ENCODE results near the gene IP6K1. TPM values are rescaled to one million over a fixed set of nuclear protein-coding genes. Genes with fewer than 3 reads are reported as not detected.

Gene IP6K1
- total RNA-seq, 2 experiments from 2014 or later: 18.3 to 20.3 TPM

GRCh38 chr3:49804141-49805041 lies 18.0 kb upstream of the IP6K1 start:
- intact Hi-C loops (cut with micrococcal nuclease): no loop called here
- peak overlapping the region; percentile 82 for H3K4me3 Mint-ChIP-seq
- no peaks in the 10 kb centered on the region for H3K36me3 Mint-ChIP-seq (ENCODE audit: low read depth)
- H3K9me3 Mint-ChIP-seq: no peaks in the 10 kb centered on the region
- CTCF ChIA-PET: interaction anchor here (0.5 to 11.0 kb wide), 7 partner anchors 8 to 289 kb away, joined by 4 to 165 read pairs (median 8); partner anchors contain the start of gene UBA7
- peaks cover 2% of the 10 kb centered on the region for H3K27me3 Mint-ChIP-seq (ENCODE audit: low read depth)
- H3K4me1 Mint-ChIP-seq (ENCODE audit: low read depth): peaks cover 49% of the 10 kb centered on the region
- no peak overlapping the region for H3K27ac Mint-ChIP-seq
- DNase-seq: no peak

- intact Hi-C loops (cut with micrococcal nuclease): loop anchor here (1.0 to 2.0 kb wide), 4 partner anchors 10 to 285 kb away; partner anchors contain the start of genes RBM5, RBM6 and UBA7
- Mint-ChIP-seq H3K4me3 (peak overlapping the region; percentile 82), H3K9me3 (no peaks in the 10 kb centered on the region), H3K36me3 (ENCODE audit: low read depth) (no peaks in the 10 kb centered on the region), H3K27ac (no peak overlapping the region), H3K4me1 (ENCODE audit: low read depth) (peaks cover 48% of the 10 kb centered on the region), H3K27me3 (ENCODE audit: low read depth) (peaks cover 2% of the 10 kb centered on the region)
- CTCF ChIA-PET: interaction anchor here (1.2 to 11.0 kb wide), 9 partner anchors 9 to 105 kb away, joined by 3 to 165 read pairs (median 8); partner anchors contain the start of gene UBA7
- peak; percentile 44 for DNase-seq
Measured at GRCh38 chr3:49803465-49804140, 17.3 kb upstream of the IP6K1 start.

DNA sequence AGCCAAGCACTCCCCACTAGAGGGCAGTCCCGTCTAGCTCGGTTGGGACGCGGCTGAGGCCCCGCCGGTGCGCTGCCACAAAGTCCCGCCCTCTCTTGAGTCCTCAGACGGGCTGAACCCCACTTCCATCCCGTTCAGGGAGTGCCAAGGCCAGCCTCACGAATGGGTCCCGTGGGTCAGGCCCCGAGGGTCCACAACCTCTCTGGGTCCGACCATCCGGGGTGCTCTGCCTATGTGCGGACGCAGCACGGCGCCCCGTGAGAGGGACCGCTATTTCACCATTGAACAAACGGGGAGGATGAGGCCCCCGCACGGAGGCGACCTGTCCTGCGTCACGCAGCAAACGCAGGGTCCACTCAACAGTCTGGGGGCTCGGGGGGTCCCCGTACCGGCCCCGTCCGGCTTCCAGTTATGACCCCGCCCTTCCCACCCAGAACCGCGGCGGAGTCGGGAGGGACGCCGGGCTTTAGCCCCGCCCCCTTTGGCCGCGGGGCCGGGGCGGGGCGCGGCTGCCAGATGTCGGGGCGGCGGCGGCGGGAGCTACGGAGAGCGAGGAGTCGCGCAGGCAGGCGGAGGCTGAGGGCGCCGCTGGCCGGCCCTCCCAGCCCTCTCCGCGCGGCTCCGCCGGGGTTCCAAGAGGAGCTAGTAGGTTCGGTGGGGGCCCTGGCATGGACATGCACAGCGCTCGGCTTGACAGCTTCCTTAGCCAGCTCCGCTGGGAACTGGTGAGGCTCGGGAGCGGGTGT lies 16.6 kb upstream of the IP6K1 start, which contains the start of gene INKA1:
TSS of gene INKA1 (plus strand) at position 543 of the 746 bp plus-strand sequence. CDS start at position 675, 132 bp downstream.
- H3K4me1 Mint-ChIP-seq (ENCODE audit: low read depth): peaks cover 41% of the 10 kb centered on the region
- no peaks in the 10 kb centered on the region for H3K9me3 Mint-ChIP-seq
- DNase-seq: peak; percentile 93
- CTCF ChIA-PET: interaction anchor here (0.5 to 11.0 kb wide), 20 partner anchors 10 to 362 kb away, joined by 3 to 165 read pairs (median 6); partner anchors contain the start of genes AMIGO3 and UBA7
- H3K27ac Mint-ChIP-seq: peak within 1 kb of the TSS; percentile 54
- peaks cover 2% of the 10 kb centered on the region for H3K27me3 Mint-ChIP-seq (ENCODE audit: low read depth)
- intact Hi-C loops (cut with micrococcal nuclease): loop anchor here (1.0 to 2.0 kb wide), 7 partner anchors 10 to 423 kb away; partner anchors contain the start of genes RBM5, RBM6 and UBA7
- no peaks in the 10 kb centered on the region for H3K36me3 Mint-ChIP-seq (ENCODE audit: low read depth)
- peak within 1 kb of the TSS; percentile 82 for H3K4me3 Mint-ChIP-seq

DNA sequence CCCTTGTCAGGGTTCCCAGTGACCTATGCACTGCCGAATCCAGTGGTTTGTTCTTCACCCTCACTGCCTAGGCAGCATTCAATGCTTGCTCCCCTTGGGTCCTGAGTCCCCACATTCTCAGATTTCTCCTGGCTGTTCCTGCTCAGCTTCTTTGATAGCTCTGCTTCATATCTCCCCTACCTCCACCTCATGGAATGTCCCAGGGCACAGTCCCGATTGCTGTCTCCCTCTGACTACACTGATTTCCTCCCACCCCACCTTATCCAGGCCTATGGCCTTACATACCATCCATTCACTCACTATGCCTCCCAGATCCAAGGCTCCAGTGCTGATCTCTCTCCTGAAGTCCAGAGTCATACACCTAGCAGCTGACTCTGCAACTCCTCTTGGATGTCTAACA lies 14.8 kb upstream of the IP6K1 start:
- peaks cover 24% of the 10 kb centered on the region for H3K4me1 Mint-ChIP-seq (ENCODE audit: low read depth)
- no peak for DNase-seq
- no peaks in the 10 kb centered on the region for H3K36me3 Mint-ChIP-seq (ENCODE audit: low read depth)
- no peaks in the 10 kb centered on the region for H3K9me3 Mint-ChIP-seq
- CTCF ChIA-PET: interaction anchor here (0.8 to 11.0 kb wide), 6 partner anchors 8 to 82 kb away, joined by 3 to 165 read pairs (median 8); partner anchors contain the start of gene AMIGO3
- no peak overlapping the region for H3K4me3 Mint-ChIP-seq
- H3K27ac Mint-ChIP-seq: no peak overlapping the region
- H3K27me3 Mint-ChIP-seq (ENCODE audit: low read depth): peaks cover 2% of the 10 kb centered on the region
- intact Hi-C loops (cut with micrococcal nuclease): no loop called here

- H3K27me3 Mint-ChIP-seq (ENCODE audit: low read depth): peaks cover 2% of the 10 kb centered on the region
- no peaks in the 10 kb centered on the region for H3K36me3 Mint-ChIP-seq (ENCODE audit: low read depth)
- H3K27ac Mint-ChIP-seq: no peak within 1 kb of the TSS
- peaks cover 11% of the 10 kb centered on the region for H3K4me1 Mint-ChIP-seq (ENCODE audit: low read depth)
- intact Hi-C loops (cut with micrococcal nuclease): no loop called here
- CTCF ChIA-PET: interaction anchor here (11.0 kb wide), 1 partner anchor 38 kb away, joined by 165 read pairs; no protein-coding TSS in a partner anchor
- H3K4me3 Mint-ChIP-seq: no peak within 1 kb of the TSS
- DNase-seq: no peak
- H3K9me3 Mint-ChIP-seq: no peaks in the 10 kb centered on the region
Measured at GRCh38 chr3:49799761-49800160, 13.4 kb upstream of the IP6K1 start, which contains the start of gene CDHR4. TSS of gene CDHR4 (minus strand) at chr3:49799873. CDS start at chr3:49799812, 61 bp downstream.

- intact Hi-C loops (cut with micrococcal nuclease): no loop called here
- no peaks in the 10 kb centered on the region for H3K36me3 Mint-ChIP-seq (ENCODE audit: low read depth)
- no peak for DNase-seq
- H3K9me3 Mint-ChIP-seq: no peaks in the 10 kb centered on the region
- H3K27ac Mint-ChIP-seq: no peak overlapping the region
- no peak overlapping the region for H3K4me3 Mint-ChIP-seq
- CTCF ChIA-PET: interaction anchor here (0.6 to 11.0 kb wide), 3 partner anchors 38 to 223 kb away, joined by 3 to 165 read pairs (median 6); no protein-coding TSS in a partner anchor
- peaks cover 2% of the 10 kb centered on the region for H3K27me3 Mint-ChIP-seq (ENCODE audit: low read depth)
- H3K4me1 Mint-ChIP-seq (ENCODE audit: low read depth): peaks cover 7% of the 10 kb centered on the region
Measured at GRCh38 chr3:49799105-49799504, 12.8 kb upstream of the IP6K1 start.

- intact Hi-C loops (cut with micrococcal nuclease): no loop called here
- H3K27me3 Mint-ChIP-seq (ENCODE audit: low read depth): no peaks in the 10 kb centered on the region
- no peak overlapping the region for H3K27ac Mint-ChIP-seq
- CTCF ChIA-PET: interaction anchor here (0.6 kb wide), 1 partner anchor 194 kb away, joined by 3 read pairs; no protein-coding TSS in a partner anchor
- no peak for DNase-seq
- no peaks in the 10 kb centered on the region for H3K9me3 Mint-ChIP-seq
- no peaks in the 10 kb centered on the region for H3K36me3 Mint-ChIP-seq (ENCODE audit: low read depth)
- H3K4me3 Mint-ChIP-seq: no peak overlapping the region
- H3K4me1 Mint-ChIP-seq (ENCODE audit: low read depth): peaks cover under 1% of the 10 kb centered on the region
Measured at GRCh38 chr3:49794926-49795905, 8.9 kb upstream of the IP6K1 start.

DNA sequence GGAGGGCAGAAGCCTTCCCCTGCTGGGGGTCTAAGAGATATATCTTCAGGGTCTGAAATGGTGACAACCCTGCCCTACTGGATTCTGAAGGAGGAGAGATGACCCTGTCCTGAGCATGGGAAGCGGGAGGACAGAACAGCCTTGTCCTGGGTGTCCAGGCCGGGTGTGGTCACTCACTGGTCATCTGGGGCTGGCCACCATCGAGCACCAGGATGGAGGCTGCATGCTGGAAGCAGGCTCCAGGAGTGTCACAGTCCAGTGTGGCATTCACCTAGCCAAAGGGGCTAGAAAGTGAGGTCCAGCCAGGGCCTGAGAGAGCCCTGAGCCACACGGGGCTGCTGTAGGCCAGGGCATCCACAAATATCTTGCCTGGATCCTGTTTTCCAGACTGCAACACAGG lies 8.1 kb upstream of the IP6K1 start:
- CTCF ChIA-PET: interaction anchor here (2.4 kb wide), 1 partner anchor 7 kb away, joined by 8 read pairs; no protein-coding TSS in a partner anchor
- peaks cover 4% of the 10 kb centered on the region for H3K4me1 Mint-ChIP-seq (ENCODE audit: low read depth)

GRCh38 chr3:49793486-49794085 lies 7.2 kb upstream of the IP6K1 start:
- H3K27me3 Mint-ChIP-seq (ENCODE audit: low read depth): no peaks in the 10 kb centered on the region
- intact Hi-C loops (cut with micrococcal nuclease): no loop called here
- H3K27ac Mint-ChIP-seq: no peak overlapping the region
- no peak for DNase-seq
- peaks cover 4% of the 10 kb centered on the region for H3K4me1 Mint-ChIP-seq (ENCODE audit: low read depth)
- no peaks in the 10 kb centered on the region for H3K9me3 Mint-ChIP-seq
- CTCF ChIA-PET: interaction anchor here (2.4 kb wide), 1 partner anchor 8 kb away, joined by 8 read pairs; no protein-coding TSS in a partner anchor
- H3K4me3 Mint-ChIP-seq: no peak overlapping the region
- H3K36me3 Mint-ChIP-seq (ENCODE audit: low read depth): no peaks in the 10 kb centered on the region

More for the DNA sequence above, 8.1 kb upstream of the IP6K1 start:
- no peaks in the 10 kb centered on the region for H3K36me3 Mint-ChIP-seq (ENCODE audit: low read depth)
- intact Hi-C loops (cut with micrococcal nuclease): no loop called here
- no peak overlapping the region for H3K4me3 Mint-ChIP-seq
- no peak overlapping the region for H3K27ac Mint-ChIP-seq
- no peak for DNase-seq
- no peaks in the 10 kb centered on the region for H3K9me3 Mint-ChIP-seq
- H3K27me3 Mint-ChIP-seq (ENCODE audit: low read depth): no peaks in the 10 kb centered on the region

DNA sequence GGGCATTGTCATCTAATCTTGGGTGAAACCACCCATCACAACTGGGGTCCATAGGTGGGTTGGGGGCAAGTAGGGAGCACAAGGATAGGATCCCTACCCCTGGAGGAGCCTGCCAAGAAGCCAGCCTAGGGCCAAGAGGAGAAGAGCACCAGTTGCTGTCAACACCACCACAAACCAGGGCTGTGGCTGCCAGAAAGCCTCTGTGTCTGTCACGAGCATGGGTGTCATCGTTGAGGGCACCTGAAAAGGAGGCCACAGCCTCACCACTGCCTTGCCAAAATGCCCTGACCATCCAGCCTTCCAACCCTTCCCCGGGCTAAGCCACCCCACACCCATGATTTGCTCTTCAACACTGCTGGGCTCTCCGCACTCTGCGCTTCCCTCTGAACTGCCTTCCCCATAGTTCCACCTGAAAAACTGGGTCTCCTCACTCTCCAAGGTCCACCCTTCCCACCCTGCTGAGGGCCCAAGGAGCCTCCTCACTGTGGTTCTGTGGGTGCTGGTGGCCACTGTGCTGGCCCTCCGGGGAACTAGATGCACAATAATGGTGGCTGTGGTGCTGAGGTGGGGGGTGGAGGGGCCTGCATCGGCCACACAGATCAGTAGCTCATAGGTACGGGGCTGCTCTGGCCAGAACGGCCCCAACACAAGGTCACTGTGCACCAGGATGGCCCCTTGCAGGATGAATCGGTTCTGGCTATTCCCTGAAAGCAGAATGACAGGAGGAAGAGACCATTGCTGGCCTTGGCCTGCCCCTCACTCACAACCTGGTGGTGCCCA lies 6.2 kb upstream of the IP6K1 start:
- no peak overlapping the region for H3K27ac Mint-ChIP-seq
- no peaks in the 10 kb centered on the region for H3K27me3 Mint-ChIP-seq (ENCODE audit: low read depth)
- no peak overlapping the region for H3K4me3 Mint-ChIP-seq
- CTCF ChIA-PET: interaction anchor here (2.4 kb wide), 1 partner anchor 9 kb away, joined by 8 read pairs; no protein-coding TSS in a partner anchor
- DNase-seq: no peak
- peaks cover 4% of the 10 kb centered on the region for H3K4me1 Mint-ChIP-seq (ENCODE audit: low read depth)
- no peaks in the 10 kb centered on the region for H3K9me3 Mint-ChIP-seq
- intact Hi-C loops (cut with micrococcal nuclease): no loop called here
- H3K36me3 Mint-ChIP-seq (ENCODE audit: low read depth): no peaks in the 10 kb centered on the region

Measured in activated naive CD4-positive, alpha-beta T cell treated with anti-CD3 and anti-CD28 coated beads for 36 hours (primary cell).